GM18520 (cell line): ENCODE data around the gene CRIP3.
"Not testable (repeated sequence)": the region's sequence is repeated elsewhere in the genome, so short reads cannot be mapped to it uniquely, and the experiment has no call there.

Experiments used
- ATAC-seq: cut with Tn5 transposase; IDR thresholded peaks from one replicate; pipeline ENCODE4 v1.9.1; 2021; ENCODE audit not compliant: unreplicated experiment

Gene CRIP3, protein sequence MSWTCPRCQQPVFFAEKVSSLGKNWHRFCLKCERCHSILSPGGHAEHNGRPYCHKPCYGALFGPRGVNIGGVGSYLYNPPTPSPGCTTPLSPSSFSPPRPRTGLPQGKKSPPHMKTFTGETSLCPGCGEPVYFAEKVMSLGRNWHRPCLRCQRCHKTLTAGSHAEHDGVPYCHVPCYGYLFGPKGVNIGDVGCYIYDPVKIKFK

DNA sequence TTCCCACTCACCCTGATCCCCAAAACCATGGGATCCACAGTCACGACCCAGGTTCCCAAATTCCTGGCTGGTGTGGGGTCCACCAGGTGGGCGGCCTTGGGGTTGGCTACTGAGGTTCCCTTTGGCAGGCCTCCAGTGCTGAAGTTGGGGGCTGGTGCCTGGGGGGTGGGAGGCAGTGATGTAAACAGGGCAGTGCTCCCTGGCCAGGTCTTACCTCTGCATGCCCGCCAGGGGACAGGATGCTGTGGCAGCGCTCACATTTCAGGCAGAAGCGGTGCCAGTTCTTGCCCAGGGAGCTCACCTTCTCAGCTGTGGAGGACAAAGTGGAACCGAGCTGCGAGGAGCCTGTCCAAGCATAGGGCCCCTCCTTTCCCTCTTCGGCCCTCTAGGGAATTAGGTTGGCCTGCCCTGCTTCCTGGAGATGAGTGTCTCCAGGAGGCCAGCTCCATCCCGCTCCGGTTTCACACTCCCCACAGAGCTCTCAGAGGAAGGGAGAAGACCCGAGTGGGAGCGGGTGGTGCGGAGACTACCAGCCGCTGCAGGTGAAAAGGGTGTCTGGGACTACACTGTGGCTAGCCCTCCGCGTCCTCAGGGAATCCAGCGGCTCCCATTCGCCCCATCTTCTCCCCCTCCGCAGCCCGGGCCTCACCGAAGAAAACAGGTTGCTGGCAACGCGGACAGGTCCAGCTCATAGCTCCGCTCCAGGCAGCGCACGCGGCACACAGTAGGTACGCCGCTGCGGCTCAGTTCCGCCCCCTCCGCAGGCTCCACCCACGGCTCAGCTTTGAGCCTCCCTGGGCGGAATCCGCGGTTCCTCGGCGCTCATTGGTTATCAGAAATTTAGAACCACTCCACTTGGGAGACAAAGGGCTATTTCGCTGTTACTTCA lies at the start of gene CRIP3:
Gene CRIP3 (minus strand): TSS at position 726 of the 889 bp plus-strand sequence. CDS start 34 bp downstream, at position 692.
- ATAC-seq, result no peak

DNA sequence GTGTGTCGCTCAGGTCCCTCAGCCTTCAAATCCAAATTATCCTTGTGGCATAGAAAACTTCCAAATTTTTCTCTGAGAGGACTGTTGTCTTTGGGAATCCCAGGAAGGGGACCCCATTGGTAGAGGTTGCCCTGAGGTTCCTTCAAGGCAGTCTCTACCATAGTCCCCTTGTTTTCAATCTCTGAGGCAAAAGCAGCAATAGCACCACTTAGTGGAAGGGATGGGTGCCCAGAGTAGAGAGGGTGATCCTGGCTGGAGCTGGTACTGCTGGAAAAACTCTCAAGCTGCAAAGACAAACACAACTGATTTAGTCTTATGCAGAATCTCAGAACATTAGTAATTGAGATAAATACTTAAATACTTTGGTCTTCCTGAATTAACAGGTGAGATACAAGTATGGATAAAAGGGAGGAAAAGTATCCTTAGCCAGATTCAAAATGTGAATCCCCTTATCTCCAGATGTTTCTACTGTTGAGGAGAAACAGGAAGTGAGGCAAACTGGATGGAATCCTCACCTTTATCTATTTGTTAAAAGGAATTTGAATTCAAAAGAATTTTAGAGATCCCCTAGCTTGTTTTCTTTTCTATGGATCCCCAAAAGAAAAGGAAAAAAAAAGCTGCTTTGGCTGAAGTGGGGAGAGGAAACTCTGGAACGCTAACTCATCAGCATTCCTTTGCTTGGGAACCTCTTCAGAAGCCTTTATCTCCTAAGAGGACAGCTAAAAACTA lies 47.4 kb upstream of the CRIP3 start:
- ATAC-seq, result no peak

DNA sequence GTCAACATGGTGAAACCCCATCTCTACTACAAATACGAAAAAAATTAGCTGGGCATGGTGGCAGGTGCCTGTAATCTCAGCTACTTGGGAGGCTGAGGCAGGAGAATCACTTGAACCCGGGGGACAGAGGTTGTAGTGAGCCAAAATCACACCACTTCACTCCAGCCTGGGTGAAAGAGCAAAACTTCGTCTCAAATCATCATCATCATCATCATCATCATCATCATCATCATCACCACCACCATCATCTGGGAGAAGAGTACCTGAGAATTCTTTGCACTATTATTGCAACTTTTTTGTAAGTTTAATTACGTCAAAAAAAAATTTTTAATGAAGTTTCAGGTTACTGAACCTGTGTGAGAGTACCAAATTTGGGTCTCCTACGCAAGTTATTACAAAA lies 43.3 kb upstream of the CRIP3 start:
- ATAC-seq, result not testable (repeated sequence)

DNA sequence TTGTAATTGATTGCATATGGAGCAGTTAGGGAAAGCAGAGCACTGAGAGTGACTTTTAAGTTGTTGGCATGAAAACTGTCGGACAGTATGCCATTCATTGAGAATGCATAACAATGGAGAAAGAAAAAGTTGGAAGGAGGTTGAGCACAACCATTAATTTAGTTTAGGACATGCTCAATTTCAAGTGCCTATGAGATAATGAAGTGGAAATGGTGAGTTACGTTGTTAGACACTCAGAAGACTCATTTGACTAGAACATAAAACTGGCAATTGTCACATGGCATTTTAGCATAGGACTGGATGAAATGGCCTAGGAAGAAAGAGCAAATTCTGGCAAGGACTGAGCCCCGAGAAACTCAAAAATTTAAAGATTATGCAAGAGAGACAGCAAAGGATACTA lies 38.8 kb upstream of the CRIP3 start:
- no peak for ATAC-seq

DNA sequence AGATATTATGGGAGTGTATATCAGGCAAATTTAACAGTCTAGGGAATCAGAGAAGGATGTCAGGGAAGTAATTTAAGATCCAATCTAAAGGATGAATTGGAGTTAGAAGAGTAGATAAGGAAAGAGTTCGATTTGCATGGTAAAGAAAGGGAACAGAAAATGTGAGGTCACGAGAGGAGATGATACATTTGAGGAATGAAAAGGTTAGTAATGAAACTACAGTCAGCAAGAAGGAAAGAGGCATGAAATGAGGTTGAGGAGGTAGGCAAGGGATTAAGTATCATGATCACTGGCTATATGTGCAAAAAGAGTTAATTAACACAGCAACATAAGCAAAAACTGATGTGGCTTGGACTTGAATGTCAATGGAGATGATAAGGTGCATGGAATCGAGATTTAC lies 38.4 kb upstream of the CRIP3 start:
- ATAC-seq, result no peak

DNA sequence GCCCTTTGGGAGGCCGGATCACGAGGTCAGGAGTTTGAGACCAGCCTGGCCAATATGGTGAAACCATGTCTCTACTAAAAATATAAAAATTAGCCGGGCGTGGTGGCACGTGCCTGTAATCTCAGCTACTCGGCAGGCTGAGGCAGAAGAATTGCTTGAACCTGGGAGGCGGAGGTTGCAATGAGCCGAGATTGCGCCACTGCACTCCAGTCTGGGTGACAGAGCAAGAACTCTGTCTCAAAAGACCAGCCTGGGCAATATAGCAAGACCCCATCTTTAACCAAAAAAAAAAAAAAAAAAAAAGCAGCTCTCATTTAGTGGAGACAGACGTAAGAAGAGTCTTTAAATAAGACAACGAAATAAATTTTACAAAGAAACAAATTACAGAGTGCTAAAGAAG lies 37.6 kb upstream of the CRIP3 start:
- not testable (repeated sequence) for ATAC-seq

DNA sequence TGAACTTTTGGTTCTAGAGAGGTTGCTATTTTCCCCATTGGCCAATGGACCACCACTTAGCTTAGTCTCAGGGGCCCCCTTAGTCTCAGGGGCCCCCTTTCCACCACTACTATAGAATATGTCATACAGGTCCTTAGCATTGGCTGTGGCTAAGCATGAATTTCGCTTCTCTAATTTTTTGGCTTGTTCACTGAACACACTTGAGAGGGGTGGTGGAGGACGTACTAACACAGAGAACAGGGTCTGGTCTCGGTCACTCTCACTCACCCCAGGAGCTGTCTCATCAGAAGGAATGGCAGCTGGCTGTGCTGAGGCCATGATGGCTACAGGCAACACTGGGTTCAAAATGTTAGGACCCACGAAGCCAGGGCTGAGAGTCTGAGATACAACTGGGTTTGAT lies 30.5 kb upstream of the CRIP3 start:
- ATAC-seq, result no peak

DNA sequence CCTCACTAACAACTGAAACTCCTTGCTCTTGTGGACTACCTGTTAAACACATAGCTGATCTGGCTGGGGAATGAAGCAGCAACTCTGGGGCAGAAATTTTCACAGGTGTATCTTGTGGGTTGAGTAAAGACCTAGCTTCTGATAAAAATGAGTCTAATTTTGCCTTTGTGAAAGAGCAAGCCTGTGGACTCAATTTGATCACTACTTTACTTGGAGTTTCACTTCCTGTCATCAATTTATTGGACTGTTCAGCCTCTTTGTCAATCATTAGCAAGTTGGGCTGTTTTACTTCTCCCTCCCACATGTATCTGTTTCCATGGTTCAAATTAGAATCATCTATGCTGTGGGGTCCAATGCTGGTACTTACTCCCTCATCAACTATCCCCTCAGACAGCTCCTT lies 29.6 kb upstream of the CRIP3 start:
- ATAC-seq, result no peak

DNA sequence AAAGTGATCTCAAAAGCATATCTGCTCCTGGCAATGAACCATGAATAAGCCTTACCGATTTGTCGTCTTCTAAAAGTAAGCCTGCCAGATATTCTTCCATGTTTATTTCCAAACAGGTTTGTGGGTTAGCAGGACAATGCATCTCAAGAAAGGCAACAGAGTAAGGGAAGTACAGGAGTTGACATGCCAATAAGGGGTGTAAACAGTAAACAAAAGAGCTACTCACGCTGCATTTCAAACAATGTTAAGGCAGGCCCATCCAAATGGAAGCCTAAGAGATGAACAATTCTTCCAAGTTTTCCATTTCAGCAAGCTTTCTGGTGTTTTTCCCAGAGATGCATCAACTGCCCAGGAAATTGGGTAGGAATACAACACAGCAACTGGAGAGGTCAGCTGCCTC lies 27.8 kb upstream of the CRIP3 start:
- ATAC-seq, result no peak

DNA sequence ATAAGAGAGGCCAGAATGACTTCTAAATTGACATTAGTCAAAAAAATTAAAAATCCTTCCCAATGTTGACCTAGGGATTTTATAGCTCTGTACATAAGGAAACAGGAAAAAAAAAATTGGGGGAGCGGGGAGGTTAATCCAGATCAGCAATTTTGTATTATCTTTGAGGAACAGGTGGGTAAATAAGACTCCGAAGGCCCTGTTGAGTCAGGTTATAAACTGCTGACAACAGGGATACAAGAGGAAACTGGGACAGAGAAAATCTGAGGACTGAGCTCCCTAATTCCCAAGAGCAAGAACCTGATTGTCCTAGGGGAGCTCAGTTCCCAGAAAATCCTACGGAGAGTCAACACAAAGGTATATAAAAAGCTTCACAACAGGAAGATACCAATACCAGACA lies 26.8 kb upstream of the CRIP3 start:
- no peak for ATAC-seq

DNA sequence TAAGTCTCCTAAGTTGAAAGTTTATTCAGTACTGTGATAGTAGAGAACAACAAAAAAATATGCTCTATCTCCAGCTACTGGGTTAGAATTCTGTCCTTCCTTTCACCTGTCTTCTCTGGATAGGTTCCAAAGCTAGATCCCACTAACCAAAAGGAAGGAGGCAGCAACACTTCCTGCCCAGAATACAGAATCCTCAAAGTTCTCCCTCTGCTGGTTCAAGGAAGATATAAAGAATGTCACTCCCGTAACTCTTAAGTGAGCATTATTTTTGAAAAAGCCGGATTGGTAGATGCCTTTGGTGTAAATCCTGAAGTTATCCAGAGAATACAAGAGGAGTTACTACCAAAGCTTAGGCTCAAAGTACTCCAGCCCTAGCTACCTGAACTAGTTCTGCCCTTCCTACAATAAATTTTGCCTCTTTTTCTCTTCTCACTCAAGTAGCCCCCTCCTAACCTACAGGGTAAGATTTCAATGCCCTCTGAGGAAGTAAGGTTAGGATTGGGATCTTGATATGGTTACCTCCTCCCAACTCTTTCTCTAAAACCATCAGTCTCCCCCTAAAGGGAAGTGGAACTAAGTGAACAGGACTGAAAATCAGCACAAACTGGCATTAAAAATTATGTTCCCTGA lies 26.0 kb upstream of the CRIP3 start:
- no peak for ATAC-seq

DNA sequence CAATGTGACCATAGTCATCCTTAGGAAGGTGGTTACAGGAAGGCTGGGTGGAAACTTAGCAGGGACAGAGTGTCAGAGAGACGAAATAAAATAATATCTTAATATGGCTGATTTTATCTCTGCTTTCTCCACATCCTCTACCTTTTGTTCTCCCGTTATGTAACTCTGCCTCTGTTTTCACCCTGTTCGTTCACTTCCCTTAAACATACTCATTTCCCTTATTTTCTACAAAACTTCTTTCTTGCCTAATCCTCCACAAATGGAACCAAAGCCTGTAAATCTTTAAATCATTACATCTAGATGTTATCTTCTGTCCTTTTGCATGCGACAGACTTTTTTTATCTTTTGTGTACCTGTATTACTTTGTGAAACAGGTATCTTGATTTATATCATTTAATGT lies 23.3 kb upstream of the CRIP3 start:
- no peak for ATAC-seq

DNA sequence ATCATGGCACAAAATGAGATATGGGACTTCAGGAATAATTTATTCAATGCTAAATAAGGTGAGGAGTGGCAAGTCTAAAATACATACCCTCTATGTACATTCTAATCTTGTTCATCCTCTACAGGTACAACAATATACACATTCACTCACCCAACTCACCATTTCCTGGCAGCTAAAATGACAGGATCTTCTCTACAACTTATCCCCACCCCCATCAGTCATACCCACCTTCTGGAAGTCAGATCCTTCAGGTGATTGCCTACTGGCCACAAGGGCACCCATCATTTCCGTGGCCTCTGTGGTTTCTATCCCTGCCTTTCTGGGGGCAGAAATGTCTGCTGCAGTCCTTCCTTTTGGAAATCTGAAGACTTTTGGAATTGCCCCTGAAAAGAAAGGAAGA lies 22.8 kb upstream of the CRIP3 start:
- no peak for ATAC-seq

DNA sequence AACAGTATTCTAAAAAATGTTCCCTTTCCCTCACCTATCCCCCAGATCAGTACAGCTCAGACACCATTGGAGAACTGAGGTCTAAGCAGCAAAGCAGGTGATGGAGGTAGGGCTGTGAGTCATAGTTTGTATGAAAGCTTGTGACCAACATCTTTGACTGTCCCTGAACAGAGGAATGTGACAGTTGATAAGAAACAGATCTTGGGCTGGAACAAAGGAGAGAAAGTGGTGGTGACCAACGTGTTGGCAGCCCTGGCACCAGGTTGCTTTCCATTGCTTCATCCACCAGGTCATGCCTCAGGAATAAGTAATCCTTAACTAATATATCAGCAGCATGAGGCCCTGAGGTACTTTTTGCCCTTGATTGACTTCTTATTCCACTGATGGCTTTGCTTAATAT lies 19.9 kb upstream of the CRIP3 start:
- ATAC-seq, result no peak

DNA sequence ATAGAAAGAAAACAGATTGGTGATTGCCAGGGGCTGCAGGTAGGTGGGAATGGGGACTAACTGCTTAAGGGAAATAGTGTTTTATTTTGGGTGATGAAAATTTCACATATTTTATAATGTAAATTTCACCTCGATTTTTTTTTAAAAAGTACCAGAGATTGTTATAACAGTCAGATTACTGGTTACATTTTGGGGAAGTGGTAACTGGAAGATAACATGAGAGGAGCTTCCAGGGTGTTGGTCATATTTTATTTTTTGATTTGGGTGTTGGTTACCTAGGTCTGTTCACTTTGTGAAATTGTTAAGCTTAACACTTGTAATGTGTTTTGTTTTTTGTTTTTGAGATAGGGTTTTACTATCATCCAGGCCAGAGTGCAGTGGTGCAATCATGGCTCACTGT lies 17.2 kb upstream of the CRIP3 start:
- no peak for ATAC-seq

DNA sequence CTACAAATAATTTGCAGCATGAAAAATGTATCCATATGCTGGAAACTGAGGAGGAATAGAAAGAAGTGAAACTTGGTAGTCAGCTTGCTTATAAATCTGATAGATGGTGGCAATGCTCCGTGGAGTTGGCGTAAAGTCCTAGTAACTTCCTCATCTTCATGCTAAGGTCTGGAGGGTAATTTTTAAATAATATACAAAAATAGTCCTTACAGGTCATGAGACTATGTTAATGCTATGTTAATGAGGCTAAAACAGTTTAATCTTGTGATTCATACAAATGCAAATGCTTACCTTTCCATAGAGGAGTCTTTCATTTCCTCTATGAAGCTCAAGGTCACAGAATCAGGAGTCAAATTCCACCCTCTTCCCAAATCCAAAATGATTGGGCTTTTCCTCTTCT lies 9.4 kb upstream of the CRIP3 start:
- no peak for ATAC-seq

DNA sequence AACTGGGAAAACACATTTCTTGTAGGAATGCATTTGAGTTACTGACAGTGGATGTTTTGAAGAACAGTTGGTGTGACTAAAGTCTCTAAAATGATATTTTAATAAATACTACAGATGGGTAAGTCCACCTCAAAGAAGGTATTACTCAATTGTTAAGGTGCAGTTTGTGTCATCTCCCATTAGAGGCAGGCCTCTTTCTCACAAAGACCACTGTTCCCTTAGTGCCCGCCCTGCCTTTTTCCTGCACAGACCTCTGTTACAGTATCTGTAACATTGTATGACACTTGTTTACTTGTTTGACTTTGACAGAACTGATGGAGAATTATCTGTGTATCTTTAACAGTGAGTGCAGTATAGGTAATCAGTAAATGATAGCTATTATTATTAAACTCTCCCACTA lies 5.2 kb upstream of the CRIP3 start:
- ATAC-seq, result no peak

DNA sequence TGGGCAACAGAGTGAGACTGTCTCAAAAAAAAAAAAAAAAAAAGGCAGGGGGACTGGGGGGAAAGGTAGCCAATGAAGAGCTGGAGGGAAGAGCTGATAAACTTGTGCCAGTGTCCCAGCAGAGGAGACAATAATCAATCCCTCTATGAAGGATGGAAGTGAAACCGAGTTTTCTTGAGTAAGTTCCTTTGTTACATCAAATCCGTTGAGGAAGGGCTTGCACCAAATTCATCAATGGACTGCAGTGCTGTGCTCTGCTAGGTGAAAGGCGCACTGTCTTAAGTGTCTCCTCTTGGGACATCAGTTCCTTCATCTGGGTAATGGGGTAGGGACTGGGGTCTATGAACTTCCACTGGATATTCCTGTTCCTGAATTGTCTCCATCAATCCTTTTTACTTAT lies 3.0 kb upstream of the CRIP3 start:
- no peak for ATAC-seq

DNA sequence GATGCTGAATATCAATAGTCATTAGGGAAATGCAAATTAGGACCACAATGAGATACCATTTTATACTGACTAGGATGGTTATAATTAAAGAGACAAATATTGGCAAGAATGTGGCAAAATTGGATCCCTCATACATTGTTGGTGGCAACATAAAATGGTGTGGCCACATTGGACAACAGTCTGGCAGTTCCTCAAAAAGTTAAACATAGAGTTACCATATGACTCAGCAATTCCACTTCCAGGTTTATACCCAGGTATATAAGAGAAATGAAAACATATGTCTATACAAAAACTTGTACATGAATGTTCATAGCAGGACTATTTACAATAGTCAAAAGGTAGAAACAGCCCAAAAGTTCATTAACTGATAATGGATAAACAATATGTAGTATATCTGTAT lies 2.0 kb upstream of the CRIP3 start:
- no peak for ATAC-seq

DNA sequence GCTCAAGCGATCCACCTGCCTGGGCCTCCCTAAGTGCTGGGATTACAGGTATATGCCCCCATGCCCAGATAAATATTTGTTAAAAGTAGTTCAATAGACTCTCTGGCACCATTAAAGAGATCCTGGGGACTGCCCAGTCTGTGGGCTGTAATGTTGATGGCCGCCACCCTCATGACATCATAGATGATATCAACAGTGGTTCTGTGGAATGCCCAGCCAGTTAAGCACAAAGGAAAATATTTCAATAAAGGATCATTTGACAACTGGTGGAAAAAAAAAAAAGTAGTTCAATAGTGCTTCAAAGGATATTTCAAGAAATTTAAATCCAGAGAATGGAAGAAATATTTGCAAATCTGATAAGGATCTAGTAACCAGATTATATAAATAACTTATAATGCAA lies 1.5 kb upstream of the CRIP3 start:
- ATAC-seq, result no peak

DNA sequence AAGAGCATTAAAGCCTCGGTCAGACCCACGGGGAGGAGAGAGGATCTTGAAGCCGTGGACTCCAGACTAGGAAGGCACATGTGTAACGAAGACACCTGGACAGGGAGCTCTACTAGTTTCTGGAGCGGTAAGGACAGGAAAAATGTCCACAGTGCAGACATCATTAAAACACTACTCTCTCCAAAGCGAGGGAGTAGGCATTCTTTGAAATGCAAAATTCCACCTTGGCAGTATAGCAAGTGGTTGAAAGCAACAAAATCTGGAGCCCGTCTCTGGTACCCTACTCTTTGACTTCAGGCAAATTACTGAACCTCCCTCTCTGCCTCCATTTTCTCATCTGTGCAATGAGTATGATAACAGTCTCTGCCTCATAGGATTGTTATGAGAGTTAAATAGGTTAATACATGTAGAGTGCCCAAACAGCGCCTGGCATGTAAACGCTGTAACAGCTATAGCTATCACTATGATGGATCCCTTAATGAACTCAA lies 408 bp upstream of the CRIP3 start:
- no peak for ATAC-seq
